HepG2 (cell line): Measurements from ENCODE around the gene HTR6.

Source experiments
- CTCF ChIP-seq: sonication (generic); formaldehyde crosslinking; IDR thresholded peaks from 2 replicates; pipeline ENCODE4 v1.5.0; 2020; ENCODE audit warnings: mild to moderate bottlenecking, missing genetic modification reagents, moderate library complexity
- ESRRA ChIP-seq: sonication (generic); formaldehyde crosslinking; IDR thresholded peaks from 2 replicates; pipeline ENCODE4 v1.5.1; 2020; ENCODE audit warnings: mild to moderate bottlenecking, low read depth, missing genetic modification reagents
- TAF1 ChIP-seq: sonication (generic); formaldehyde crosslinking; IDR thresholded peaks from 2 replicates; pipeline ENCODE4 v1.4.0; 2020; ENCODE audit warnings: missing genetic modification reagents
- ZNF251 ChIP-seq: sonication (generic); formaldehyde crosslinking; IDR thresholded peaks from 2 replicates; pipeline ENCODE4 v1.9.0; 2021; ENCODE audit warnings: mild to moderate bottlenecking, missing genetic modification reagents
- ZNF644 ChIP-seq: IDR thresholded peaks from 2 replicates; pipeline ENCODE4 v1.6.1; 2016; ENCODE audit warnings: low read depth

- TF ChIP-seq ESRRA (CRISPR knock-in tag) (no peak), ZNF644 (CRISPR knock-in tag) (no peak), CTCF (no peak), ZNF251 (CRISPR knock-in tag) (no peak), TAF1 (no peak)
These were observed 47.3 kb upstream of the HTR6 start for GRCh38 chr1:19617376-19617775.
